ENCODE data around the gene UNC5C.

The UNC5C gene

DNA sequence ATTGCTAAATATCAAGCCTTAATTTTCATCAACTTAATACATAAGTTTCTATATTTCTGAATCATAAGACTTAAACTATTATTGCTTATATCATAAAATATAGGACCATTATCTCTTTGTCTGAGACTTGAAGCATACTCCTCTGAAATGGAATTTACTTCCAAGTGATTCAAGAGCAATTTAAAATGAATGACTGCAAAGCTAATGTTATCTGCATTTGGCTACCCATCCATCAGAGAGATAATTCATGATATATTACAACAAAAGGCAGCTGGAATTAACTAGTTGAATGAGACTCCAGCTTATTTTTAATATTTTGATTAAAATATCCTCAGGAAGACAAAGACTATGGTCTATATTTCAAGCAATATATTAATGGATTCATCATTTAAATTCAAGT lies 208.6 kb downstream of the UNC5C start (continued):
- TF ChIP-seq ZNF239 (tag by site-specific recombination; IDR thresholded peaks at IDR 0.05) = no peak
- TF ChIP-seq MEIS1 (CRISPR knock-in tag; IDR thresholded peaks at IDR 0.05; ENCODE audit: borderline replicate concordance) = no peak
- TF ChIP-seq BCL11A (tag by site-specific recombination; IDR thresholded peaks at IDR 0.05; ENCODE audit: low read depth) = no peak
- TF ChIP-seq, protein P1, sequence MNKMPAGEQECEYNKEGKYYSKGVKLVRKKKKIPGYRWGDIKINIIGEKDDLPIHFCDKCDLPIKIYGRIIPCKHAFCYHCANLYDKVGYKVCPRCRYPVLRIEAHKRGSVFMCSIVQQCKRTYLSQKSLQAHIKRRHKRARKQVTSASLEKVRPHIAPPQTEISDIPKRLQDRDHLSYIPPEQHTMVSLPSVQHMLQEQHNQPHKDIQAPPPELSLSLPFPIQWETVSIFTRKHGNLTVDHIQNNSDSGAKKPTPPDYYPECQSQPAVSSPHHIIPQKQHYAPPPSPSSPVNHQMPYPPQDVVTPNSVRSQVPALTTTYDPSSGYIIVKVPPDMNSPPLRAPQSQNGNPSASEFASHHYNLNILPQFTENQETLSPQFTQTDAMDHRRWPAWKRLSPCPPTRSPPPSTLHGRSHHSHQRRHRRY (tag by site-specific recombination; IDR thresholded peaks at IDR 0.05) = no peak
- TF ChIP-seq, protein P2, sequence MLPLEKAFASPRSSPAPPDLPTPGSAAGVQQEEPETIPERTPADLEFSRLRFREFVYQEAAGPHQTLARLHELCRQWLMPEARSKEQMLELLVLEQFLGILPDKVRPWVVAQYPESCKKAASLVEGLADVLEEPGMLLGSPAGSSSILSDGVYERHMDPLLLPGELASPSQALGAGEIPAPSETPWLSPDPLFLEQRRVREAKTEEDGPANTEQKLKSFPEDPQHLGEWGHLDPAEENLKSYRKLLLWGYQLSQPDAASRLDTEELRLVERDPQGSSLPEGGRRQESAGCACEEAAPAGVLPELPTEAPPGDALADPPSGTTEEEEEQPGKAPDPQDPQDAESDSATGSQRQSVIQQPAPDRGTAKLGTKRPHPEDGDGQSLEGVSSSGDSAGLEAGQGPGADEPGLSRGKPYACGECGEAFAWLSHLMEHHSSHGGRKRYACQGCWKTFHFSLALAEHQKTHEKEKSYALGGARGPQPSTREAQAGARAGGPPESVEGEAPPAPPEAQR (tag by site-specific recombination; IDR thresholded peaks at IDR 0.05) = no peak

DNA sequence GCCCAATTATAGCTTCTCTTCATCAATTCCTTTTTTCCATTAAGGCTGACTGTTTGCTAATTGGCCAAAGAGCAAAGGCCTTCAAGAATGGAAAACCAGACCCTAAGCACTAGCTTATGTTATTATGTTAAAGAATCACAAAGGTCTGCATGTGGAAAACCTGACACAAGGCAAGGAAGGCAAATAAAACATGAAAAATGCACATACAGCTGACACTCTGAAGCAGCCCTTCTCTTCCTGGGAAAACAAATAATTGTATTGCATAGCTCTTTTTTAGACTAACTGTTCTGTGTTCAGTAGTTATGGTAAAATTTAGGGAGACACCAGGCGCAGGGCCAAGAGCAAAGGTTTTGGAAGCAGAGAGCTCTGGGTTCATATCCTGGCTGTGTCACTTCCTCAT lies 223.1 kb downstream of the UNC5C start:
- Histone ChIP-seq H3K36me3 (ENCODE audit: control insufficient read depth in 2 of 2, insufficient read depth in 1 of 2, low read length in 2 of 2) (no peaks in the 10 kb centered on the region), H3K4me1 (ENCODE audit: control insufficient read depth, insufficient read depth, low read length) (no peaks in the 10 kb centered on the region), H3K9me3 (ENCODE audit: control insufficient read depth, insufficient read depth, low read depth, low read length) (no peaks in the 10 kb centered on the region), H3K27ac (ENCODE audit: extremely low read depth, low read depth, low read length) (no peak overlapping the region), H3K4me3 (ENCODE audit: low read depth, low read length) (no peak overlapping the region)
- TF ChIP-seq, protein P3, sequence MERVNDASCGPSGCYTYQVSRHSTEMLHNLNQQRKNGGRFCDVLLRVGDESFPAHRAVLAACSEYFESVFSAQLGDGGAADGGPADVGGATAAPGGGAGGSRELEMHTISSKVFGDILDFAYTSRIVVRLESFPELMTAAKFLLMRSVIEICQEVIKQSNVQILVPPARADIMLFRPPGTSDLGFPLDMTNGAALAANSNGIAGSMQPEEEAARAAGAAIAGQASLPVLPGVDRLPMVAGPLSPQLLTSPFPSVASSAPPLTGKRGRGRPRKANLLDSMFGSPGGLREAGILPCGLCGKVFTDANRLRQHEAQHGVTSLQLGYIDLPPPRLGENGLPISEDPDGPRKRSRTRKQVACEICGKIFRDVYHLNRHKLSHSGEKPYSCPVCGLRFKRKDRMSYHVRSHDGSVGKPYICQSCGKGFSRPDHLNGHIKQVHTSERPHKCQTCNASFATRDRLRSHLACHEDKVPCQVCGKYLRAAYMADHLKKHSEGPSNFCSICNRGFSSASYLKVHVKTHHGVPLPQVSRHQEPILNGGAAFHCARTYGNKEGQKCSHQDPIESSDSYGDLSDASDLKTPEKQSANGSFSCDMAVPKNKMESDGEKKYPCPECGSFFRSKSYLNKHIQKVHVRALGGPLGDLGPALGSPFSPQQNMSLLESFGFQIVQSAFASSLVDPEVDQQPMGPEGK (tag by site-specific recombination; IDR thresholded peaks at IDR 0.05) = no peak
- no peak for TF ChIP-seq YY2 (tag by site-specific recombination; IDR thresholded peaks at IDR 0.05)
- no peak for TF ChIP-seq SP3 (tag by site-specific recombination; IDR thresholded peaks at IDR 0.05)
- TF ChIP-seq, protein P4, sequence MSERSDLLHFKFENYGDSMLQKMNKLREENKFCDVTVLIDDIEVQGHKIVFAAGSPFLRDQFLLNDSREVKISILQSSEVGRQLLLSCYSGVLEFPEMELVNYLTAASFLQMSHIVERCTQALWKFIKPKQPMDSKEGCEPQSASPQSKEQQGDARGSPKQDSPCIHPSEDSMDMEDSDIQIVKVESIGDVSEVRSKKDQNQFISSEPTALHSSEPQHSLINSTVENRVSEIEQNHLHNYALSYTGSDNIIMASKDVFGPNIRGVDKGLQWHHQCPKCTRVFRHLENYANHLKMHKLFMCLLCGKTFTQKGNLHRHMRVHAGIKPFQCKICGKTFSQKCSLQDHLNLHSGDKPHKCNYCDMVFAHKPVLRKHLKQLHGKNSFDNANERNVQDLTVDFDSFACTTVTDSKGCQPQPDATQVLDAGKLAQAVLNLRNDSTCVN (tag by site-specific recombination; optimal IDR thresholded peaks at IDR 0.05) = no peak
- no peak for TF ChIP-seq KLF7 (tag by site-specific recombination; IDR thresholded peaks at IDR 0.05; ENCODE audit: borderline replicate concordance)
- TF ChIP-seq, protein P5, sequence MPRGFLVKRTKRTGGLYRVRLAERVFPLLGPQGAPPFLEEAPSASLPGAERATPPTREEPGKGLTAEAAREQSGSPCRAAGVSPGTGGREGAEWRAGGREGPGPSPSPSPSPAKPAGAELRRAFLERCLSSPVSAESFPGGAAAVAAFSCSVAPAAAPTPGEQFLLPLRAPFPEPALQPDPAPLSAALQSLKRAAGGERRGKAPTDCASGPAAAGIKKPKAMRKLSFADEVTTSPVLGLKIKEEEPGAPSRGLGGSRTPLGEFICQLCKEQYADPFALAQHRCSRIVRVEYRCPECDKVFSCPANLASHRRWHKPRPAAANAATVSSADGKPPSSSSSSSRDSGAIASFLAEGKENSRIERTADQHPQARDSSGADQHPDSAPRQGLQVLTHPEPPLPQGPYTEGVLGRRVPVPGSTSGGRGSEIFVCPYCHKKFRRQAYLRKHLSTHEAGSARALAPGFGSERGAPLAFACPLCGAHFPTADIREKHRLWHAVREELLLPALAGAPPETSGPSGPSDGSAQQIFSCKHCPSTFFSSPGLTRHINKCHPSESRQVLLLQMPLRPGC (tag by site-specific recombination; IDR thresholded peaks at IDR 0.05) = no peak
- ChIA-PET CTCF (no interaction called here), POLR2A (no interaction called here)

DNA sequence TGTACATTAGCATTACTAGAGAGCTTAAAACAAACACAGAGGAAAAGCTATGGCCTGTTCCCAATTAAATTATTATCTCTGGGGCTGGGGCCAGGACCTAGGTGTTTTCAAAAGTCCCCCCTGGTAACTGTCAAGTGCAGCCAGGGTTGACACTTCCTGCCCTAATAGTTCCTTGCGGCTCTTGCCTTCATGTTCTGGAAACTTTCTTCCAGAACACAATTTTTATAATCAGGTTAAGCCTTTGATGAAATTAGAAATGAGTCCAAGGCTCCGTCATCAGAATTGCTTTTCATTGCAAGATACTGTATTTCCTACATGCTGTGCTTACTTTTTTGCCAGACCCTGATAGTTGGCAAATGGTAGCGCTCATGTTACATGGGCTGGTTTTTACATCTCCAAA lies 229.6 kb downstream of the UNC5C start:
- Histone ChIP-seq H3K36me3 (ENCODE audit: control insufficient read depth in 2 of 2, insufficient read depth in 1 of 2, low read length in 2 of 2) (no peaks in the 10 kb centered on the region), H3K4me3 (ENCODE audit: low read depth, low read length) (no peak overlapping the region), H3K27ac (ENCODE audit: extremely low read depth, low read depth, low read length) (no peak overlapping the region), H3K4me1 (ENCODE audit: control insufficient read depth, insufficient read depth, low read length) (no peaks in the 10 kb centered on the region), H3K9me3 (ENCODE audit: control insufficient read depth, insufficient read depth, low read depth, low read length) (no peaks in the 10 kb centered on the region)
- CTCF ChIA-PET = no interaction called here
- POLR2A ChIA-PET = no interaction called here
- TF ChIP-seq, protein P6, sequence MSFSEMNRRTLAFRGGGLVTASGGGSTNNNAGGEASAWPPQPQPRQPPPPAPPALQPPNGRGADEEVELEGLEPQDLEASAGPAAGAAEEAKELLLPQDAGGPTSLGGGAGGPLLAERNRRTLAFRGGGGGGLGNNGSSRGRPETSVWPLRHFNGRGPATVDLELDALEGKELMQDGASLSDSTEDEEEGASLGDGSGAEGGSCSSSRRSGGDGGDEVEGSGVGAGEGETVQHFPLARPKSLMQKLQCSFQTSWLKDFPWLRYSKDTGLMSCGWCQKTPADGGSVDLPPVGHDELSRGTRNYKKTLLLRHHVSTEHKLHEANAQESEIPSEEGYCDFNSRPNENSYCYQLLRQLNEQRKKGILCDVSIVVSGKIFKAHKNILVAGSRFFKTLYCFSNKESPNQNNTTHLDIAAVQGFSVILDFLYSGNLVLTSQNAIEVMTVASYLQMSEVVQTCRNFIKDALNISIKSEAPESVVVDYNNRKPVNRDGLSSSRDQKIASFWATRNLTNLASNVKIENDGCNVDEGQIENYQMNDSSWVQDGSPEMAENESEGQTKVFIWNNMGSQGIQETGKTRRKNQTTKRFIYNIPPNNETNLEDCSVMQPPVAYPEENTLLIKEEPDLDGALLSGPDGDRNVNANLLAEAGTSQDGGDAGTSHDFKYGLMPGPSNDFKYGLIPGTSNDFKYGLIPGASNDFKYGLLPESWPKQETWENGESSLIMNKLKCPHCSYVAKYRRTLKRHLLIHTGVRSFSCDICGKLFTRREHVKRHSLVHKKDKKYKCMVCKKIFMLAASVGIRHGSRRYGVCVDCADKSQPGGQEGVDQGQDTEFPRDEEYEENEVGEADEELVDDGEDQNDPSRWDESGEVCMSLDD (tag by site-specific recombination; IDR thresholded peaks at IDR 0.05) = no peak
- no peak for TF ChIP-seq KLF10 (tag by site-specific recombination; IDR thresholded peaks at IDR 0.05)
- TF ChIP-seq, protein P3 (tag by site-specific recombination; IDR thresholded peaks at IDR 0.05) = no peak
- TF ChIP-seq ZNF837 (tag by site-specific recombination; IDR thresholded peaks at IDR 0.05) = no peak
- no peak for TF ChIP-seq ZNF596 (tag by site-specific recombination; IDR thresholded peaks at IDR 0.05)
- TF ChIP-seq, protein P7, sequence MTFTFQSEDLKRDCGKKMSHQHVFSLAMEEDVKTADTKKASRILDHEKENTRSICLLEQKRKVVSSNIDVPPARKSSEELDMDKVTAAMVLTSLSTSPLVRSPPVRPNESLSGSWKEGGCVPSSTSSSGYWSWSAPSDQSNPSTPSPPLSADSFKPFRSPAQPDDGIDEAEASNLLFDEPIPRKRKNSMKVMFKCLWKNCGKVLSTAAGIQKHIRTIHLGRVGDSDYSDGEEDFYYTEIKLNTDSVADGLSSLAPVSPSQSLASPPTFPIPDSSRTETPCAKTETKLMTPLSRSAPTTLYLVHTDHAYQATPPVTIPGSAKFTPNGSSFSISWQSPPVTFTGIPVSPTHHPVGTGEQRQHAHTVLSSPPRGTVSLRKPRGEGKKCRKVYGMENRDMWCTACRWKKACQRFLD (tag by site-specific recombination; IDR thresholded peaks at IDR 0.05) = no peak
- no peak for TF ChIP-seq ZNF221 (tag by site-specific recombination; IDR thresholded peaks at IDR 0.05; ENCODE audit: borderline replicate concordance)
- TF ChIP-seq ZNF10 (tag by site-specific recombination; IDR thresholded peaks at IDR 0.05) = no peak
- no peak for TF ChIP-seq ZNF501 (tag by site-specific recombination; IDR thresholded peaks at IDR 0.05)
- no peak for TF ChIP-seq ZNF830 (tag by site-specific recombination; IDR thresholded peaks at IDR 0.05; ENCODE audit: low read depth)

Data from HEK293 (cell line).